ENCODE data around the gene PTEN.

- TF ChIP-seq CTCF (IDR thresholded peaks at IDR 0.05; ENCODE audit: low read depth, low read length) (no peak), EZH2phosphoT487 (IDR thresholded peaks at IDR 0.05; ENCODE audit: low read depth) (no peak)
These were observed 66.7 kb downstream of the PTEN start for GRCh38 chr10:87930141-87930540.
